ENCODE measurements around the gene R3HCC1L.

The R3HCC1L gene

DNA sequence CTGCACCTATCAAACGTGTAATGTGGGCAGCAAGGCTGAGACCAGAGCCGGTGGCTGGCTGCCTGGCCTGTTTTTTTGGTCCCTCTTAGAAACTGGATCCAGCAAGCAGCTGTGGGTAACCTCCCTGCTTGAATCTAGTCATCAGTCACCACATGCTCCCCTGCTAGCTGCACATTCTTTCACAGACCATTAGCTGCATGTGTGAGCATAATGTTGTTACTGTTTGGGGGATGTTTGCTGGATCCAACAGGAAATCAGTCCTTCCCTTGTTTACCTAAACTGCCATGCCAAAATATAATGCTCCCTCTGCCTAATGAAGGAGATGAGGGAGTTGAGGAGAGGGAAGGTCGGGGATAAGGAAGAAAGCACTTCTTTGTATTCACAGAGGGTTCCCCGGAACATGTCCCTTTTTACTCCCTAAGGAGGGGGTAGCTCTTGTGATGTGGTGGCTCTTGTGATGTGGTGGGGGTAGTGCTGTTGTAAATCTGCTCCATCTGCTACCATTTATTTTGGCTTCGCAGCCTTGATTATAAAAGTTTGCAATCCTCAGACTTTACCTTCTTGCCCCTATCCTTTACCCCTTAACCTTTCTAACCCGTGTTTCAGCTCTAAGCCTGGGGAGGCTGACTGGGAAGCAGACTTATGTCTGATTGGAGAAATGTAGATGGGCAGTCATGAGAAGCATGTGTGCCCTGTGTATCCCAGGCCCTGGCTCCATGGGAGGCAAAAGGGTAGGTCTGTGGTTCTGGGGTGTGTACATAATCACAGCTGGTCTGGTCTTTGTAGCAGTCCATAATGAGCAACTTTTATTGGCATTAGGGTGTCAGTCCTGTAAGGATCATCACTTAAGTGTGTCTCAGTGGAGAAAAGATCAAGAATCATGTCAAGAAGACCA is 112.7 kb downstream of the R3HCC1L start:
- no peak for TF ChIP-seq ZNF274 (IDR thresholded peaks at IDR 0.05; ENCODE audit: low read depth, low read length)
- no peak overlapping the region for H3K4me3 ChIP-seq (ENCODE audit: low read length)

DNA sequence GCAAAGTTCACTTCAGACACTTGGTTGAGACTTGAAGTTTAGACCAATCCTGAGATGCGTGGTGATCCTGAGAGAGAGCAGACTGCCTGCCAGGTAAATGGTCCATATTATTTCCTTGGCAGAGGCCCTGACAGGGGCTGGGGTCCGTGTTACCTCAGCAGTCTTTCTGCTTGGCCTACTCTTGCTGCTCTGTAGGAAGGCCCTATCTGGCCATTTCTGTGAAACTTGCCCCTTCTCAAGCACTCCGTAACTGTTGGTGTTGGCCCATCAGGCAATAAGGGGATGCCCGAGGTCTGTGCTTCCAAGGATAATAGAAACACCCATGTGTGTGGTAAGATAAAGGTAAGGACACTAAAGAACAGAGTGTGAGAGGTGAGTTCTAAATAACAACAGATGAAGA is 113.6 kb downstream of the R3HCC1L start:
- no peak for TF ChIP-seq ZNF274 (IDR thresholded peaks at IDR 0.05; ENCODE audit: low read depth, low read length)
- H3K4me3 ChIP-seq (ENCODE audit: low read length), result no peak overlapping the region

DNA sequence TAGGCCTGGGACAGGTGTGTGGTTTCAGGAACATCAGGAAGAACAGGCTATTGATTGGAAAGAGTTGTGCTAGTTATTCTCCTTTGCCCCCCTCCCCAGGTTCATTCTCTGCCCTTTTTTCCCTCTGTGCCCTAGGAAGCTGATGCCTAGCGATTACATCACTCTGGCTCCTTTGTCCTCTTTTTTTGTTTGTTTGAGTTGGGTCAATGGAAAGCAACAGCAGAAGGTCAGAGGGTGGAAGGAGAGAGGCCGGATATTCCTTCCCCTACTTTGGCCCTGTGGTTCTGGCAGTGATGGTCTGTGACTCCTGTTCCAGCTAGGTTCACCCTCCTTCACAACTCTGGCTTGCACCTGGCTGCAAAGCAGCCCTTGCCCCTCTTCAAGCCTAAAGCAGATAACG is 114.7 kb downstream of the R3HCC1L start:
- TF ChIP-seq ZNF274 (IDR thresholded peaks at IDR 0.05; ENCODE audit: low read depth, low read length), result no peak

DNA sequence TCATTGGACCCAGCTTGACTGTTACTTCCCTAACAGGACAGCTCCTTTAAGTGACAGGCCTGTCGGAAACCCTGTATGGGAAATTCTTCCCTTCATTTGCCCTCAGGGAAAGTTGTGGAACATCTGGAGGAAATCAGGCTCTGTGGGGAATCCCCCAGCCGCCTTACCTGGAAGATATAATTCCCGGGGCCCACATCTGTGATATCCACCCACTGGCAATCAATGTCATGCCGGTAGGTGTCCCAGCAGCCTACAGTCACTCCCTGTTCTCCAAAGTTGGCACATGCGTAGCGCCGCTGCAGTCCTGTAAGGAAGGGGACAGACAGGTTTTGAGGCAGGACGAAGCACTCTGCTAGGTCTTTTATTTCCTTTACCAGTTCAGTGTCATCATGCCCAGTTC is 116.9 kb downstream of the R3HCC1L start:
- TF ChIP-seq ZNF274 (IDR thresholded peaks at IDR 0.05; ENCODE audit: low read depth, low read length), result no peak
- H3K4me3 ChIP-seq (ENCODE audit: low read length), result no peak overlapping the region

More for the DNA sequence above, 114.7 kb downstream of the R3HCC1L start:
- H3K4me3 ChIP-seq (ENCODE audit: low read length), result no peak overlapping the region

DNA sequence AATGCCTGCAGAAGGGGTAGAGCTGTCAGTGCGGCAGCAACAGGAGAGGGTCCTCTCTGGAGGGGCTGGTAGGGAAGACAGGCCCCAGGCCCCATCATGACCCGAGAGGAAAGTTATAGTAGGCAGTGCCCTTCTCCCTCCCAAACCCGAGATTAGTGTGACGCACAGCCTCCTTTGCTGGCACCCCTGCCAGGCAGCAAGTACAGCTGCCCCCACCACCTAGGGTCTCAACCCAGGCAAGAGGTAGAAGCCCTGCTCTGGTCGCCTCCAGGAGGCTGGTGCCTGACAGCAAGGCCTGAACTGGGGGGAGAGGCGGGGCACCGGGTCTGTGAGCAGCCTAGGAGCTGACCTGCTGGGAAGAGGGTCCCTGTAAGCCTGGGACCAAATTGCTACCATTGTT is 118.0 kb downstream of the R3HCC1L start:
- TF ChIP-seq ZNF274 (IDR thresholded peaks at IDR 0.05; ENCODE audit: low read depth, low read length), result no peak
- H3K4me3 ChIP-seq (ENCODE audit: low read length), result no peak overlapping the region

DNA sequence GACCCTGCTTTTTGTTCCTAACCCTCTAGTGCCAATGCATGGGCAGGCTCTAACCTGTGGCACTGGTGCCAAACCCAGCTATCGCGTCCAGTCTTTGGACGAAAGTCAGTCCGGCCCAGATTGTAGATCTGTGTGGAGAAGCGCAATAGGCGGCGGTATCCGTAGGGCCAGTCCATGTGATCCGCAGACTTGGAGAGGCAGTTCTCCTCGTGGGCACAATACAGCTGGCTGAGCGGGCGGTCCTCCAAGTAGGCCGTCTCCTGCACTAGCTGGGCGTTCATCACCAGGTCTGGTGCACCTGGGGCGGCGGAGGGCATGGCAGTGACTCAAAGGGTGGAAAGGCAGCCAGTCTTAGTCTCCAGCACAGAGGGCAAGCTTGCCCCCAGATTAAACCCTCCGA is 119.0 kb downstream of the R3HCC1L start:
- no peak for TF ChIP-seq ZNF274 (IDR thresholded peaks at IDR 0.05; ENCODE audit: low read depth, low read length)
- H3K4me3 ChIP-seq (ENCODE audit: low read length), result no peak overlapping the region

DNA sequence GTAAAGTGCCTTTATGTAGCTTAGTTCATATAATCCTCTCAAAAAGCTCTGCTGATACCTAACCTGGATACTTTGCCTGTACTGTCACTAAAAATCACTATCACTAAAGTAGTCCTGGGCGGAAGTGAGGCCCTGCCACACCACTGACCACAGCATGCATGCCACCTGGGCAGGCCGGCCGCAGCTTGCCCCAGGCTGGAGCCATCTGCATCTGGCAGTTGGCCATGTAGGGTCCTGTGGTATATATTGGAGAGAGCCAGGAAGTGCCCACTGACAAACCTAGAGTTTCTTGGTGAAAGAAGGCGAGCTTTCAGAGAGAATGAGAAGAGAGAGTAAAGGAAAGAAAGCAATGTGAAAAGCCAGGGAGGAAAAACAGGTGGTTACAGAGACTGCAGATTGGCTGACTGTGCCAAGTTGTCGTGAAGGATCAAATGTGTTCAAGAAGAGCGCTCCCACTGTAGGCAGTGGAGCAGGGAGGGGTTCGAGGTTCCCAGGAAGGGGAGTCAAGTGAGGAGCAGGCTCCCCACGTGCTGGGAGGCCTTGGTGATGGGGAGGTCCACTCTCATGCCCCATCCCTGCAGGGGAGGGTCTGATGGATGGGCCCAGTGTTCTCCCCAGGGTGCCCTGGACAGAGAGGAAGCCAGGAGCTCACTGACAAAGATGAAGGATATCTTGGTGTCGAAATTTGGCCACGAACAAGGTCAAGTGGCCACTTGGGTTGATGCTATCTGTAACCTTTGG is 119.9 kb downstream of the R3HCC1L start:
- TF ChIP-seq ZNF274 (IDR thresholded peaks at IDR 0.05; ENCODE audit: low read depth, low read length), result no peak
- H3K4me3 ChIP-seq (ENCODE audit: low read length), result no peak overlapping the region

DNA sequence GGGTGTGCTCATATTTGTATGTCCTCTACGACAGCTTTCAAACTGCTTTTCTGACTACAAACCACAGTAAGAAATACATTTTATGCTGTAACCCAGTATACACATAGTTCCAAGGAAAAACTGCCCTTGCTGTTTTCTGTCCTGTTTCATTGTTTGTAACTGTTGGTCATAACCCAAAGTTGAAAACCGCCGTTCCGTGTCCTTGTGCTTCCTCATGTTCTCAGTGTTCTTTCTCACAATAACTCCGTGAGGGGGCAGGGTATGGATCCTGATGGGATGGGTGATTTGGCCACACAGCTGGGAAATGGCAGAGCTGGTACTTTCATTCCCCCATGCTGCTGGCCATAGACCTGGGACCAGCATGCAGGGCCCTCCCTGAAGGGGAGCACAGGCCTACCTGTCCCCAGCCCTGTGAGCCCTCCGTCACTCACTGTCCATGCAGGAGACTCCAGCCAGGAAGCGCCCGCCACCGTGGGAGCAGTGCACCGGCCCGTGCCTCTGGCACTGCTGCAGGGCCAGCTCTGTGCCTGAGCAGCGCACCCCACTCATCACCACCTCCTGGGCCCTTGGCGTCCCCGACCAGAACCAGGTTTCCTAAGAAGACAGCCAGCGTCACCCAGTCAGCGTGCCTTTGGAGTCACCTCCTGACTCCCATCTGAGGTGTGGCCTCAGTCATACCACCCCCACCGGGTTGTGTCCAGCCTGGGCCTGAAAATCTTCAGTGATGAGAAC is 120.9 kb downstream of the R3HCC1L start:
- no peak for TF ChIP-seq ZNF274 (IDR thresholded peaks at IDR 0.05; ENCODE audit: low read depth, low read length)
- H3K4me3 ChIP-seq (ENCODE audit: low read length), result no peak overlapping the region

DNA sequence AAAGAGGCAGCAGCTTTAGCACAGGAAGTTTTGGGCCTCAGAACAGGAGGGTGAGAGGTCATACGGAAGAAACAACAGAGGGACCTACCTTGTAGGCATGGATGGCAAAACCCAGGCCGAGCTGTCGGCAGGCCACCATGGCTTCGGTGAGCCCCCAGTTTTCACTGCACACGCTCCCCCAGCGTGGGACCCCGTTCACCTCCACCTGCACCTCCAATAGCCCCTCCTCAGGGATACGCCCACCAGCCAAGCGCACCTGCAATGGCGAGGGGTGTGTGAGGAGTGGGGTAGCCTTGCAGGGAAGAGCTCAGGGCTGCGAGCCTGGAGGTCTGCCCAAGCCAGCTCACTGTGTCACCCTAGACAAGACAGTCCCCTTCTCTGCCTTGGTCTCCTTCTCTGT is 122.2 kb downstream of the R3HCC1L start:
- H3K4me3 ChIP-seq (ENCODE audit: low read length), result no peak overlapping the region
- TF ChIP-seq ZNF274 (IDR thresholded peaks at IDR 0.05; ENCODE audit: low read depth, low read length), result no peak

DNA sequence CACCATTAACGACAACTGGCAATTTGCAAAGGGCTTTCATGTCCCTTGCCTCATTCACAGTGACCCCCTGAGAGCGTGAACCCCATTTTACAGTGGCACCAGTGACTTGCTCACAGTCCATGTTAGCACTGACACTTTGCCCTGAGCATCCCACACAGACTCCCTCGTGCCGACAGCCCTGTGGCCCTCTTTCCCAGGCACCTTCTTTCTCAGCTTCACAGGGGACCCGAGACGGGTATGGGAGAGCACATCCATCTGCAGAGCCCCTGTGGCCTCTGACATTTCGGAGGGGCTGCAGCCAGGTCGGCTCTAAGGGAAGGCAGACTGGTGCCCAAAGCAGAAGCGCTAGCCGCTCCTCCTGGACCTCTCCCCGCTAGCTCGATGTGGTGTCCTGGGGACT is 122.7 kb downstream of the R3HCC1L start:
- H3K4me3 ChIP-seq (ENCODE audit: low read length), result no peak overlapping the region
- TF ChIP-seq ZNF274 (IDR thresholded peaks at IDR 0.05; ENCODE audit: low read depth, low read length), result no peak

DNA sequence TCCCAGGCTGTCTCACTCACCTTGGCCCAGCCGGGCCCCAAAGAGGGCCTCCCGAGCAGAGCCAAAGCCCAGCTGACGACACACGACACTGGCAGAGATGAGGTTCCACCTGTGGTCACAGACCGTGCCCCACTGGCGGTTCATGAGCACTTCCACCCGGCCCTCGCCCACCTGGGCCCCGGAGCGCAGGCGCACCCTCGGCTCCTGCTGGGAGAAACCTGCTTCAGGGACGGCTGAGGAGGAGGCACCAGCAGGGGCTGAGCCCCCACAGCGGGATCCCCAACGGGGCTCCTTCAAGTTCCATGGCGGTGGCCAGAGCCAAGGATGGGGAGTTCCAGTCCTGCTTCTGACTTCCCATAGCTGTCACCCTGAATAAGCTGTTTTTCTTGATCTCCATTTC is 123.5 kb downstream of the R3HCC1L start:
- no peak overlapping the region for H3K4me3 ChIP-seq (ENCODE audit: low read length)
- no peak for TF ChIP-seq ZNF274 (IDR thresholded peaks at IDR 0.05; ENCODE audit: low read depth, low read length)

DNA sequence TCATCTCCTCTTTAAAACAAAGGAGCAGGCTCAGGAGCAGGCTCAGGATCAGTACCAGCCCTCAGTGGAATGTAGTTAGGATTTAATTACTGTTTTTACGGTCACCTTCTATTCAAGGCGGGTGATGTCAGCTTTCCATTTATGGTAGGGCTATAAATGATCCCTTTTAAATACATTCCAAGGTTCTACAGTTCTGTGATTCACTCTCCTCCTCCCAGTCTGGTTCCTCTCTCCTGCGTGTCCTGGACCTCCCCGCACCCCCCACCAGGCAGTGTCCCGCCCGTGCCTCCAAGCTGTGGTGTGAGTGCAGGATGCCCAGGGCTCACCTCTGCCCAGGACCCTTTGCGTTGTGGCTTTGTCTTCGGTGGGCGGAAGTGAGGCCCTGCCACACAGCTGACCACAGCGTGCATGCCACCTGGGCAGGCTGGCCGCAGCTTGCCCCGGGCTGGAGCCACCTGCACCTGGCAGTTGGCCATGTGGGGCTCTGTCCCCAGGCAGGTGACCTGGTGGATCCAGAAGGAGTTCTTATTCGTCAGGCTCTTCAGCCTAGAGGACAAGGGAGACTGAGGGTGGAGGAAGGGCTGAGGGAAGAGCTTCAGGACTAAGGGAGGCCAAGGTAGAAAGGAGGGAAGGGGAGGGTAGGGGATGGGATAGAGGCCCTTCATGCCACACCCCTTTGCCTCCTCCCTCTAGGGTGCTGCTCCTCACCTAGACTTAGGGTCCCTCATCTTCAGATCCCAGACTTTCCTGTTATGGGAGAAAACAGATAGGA is 124.4 kb downstream of the R3HCC1L start:
- no peak overlapping the region for H3K4me3 ChIP-seq (ENCODE audit: low read length)

DNA sequence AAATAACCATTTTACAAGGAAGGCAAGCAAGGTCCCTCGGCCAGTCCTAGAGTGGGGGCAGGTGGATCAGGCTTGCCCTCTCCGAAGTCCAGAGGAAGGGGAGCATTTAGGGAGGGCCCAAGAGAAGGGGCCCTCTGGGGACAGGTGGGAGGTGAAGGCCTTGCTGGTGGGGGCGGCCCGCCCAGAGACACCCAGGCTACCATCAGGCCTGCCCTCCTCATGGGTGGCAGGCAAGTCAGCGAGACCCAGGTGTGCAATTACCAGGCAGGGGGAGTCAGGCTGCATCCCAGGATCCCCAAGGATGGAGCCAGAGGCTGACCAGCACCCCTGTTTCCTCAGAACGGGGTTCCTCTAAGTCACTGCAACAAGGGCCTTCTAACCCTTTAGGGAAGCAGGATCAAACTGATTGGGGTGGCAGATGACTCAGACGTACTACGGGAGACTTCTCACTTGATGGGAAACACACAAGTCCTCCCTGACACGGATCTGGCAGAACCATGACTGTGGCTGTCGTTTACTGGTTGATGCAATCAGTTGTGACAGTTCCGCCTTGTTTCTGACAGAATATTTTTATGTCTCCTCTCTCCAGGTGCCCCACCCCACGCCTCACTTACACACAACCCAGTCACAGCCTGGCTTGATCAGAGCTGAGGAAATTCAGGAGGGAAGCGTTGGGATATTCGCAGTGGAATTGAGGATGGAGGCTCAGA is 125.3 kb downstream of the R3HCC1L start:
- no peak overlapping the region for H3K4me3 ChIP-seq (ENCODE audit: low read length)
- TF ChIP-seq ZNF274 (IDR thresholded peaks at IDR 0.05; ENCODE audit: low read depth, low read length), result no peak

More for the DNA sequence above, 124.4 kb downstream of the R3HCC1L start:
- TF ChIP-seq ZNF274 (IDR thresholded peaks at IDR 0.05; ENCODE audit: low read depth, low read length), result no peak

Measured in GM08714 (cell line).